Measurements from ENCODE around the gene HDAC7. TPM values are rescaled to one million over a fixed set of nuclear protein-coding genes. Genes with fewer than 3 reads are reported as not detected.

The HDAC7 gene
- total RNA-seq, 1 experiment from 2014 or later: 44.2 TPM

- H3K27ac ChIP-seq (ENCODE audit: low read length): no peak overlapping the region
- ChIA-PET CTCF (no interaction called here), POLR2A (ENCODE audit: unreplicated experiment) (no interaction called here)
- TF ChIP-seq CTCF (conservative IDR thresholded peaks at IDR 0.05; ENCODE audit: low read depth, low read length) (no peak), EZH2phosphoT487 (IDR thresholded peaks at IDR 0.05; ENCODE audit: borderline replicate concordance, low read length) (no peak), EZH2 (IDR thresholded peaks at IDR 0.05; ENCODE audit: low read length, unreplicated experiment) (no peak)
- peaks cover 4% of the 10 kb centered on the region for H3F3A ChIP-seq (ENCODE audit: low read length, unreplicated experiment)
- no peaks in the 10 kb centered on the region for H3K4me1 ChIP-seq (ENCODE audit: insufficient read depth, low read length)
- no peaks in the 10 kb centered on the region for H3K9me2 ChIP-seq (replicated peaks; ENCODE audit: low read length)
- H3K4me2 ChIP-seq (ENCODE audit: low read length): no peak overlapping the region
- no peaks in the 10 kb centered on the region for H4K20me1 ChIP-seq (ENCODE audit: low read length)
- no peaks in the 10 kb centered on the region for H3K27me3 ChIP-seq (ENCODE audit: low read length)
- H3K4me3 ChIP-seq (ENCODE audit: low read length): no peak overlapping the region
- H3K9ac ChIP-seq (ENCODE audit: low read length): no peak overlapping the region
- no peak overlapping the region for H2AFZ ChIP-seq (ENCODE audit: low read length)
- peaks cover 48% of the 10 kb centered on the region for H3K36me3 ChIP-seq (ENCODE audit: low read depth, low read length)
- BruUV-seq (replicated peaks): no TSS peak
- ATAC-seq: no peak
- intact Hi-C loops (cut with micrococcal nuclease): no loop called here
- H3K9me3 ChIP-seq (ENCODE audit: low read length): no peaks in the 10 kb centered on the region
- DNase-seq: no peak
- H3K79me2 ChIP-seq (ENCODE audit: low read length): no peaks in the 10 kb centered on the region
Observed at GRCh38 chr12:47783821-47784819, 35.6 kb downstream of the HDAC7 start.

DNA sequence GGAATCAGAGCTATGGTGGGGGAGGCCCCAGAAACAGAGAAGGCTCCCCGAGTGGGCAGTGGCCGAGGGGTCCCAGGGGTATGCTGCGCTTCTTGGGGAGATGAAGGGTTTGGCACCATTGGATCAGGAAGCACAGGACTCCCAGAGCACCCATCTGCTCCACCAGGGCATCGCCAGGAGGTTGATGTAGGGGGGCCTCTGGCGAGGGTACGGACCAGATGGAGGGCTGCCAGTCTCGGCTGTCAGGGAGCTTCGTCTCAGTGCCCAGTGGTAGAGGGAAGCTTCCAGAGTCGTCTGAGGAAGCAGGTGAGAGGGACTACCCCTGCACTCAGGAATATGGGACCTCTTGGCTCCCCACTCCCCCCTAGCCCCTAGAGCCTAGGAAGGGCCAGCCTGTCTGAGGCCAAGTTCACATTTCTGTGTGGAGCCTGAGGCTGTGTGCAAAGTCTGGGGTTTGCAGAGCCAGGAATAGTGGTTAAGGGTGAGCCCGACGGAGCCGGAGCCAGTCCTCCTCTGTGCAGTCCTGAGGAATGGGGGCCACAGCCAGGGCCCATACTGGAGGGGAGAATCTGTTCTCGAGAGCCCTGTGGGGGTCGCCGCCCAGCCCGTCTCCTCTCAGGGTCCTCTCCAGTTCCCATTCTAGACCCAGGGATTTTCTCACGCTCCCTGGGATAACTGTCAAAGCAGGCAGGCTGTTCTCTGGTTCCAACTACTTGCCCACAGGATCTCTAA, 36.5 kb downstream of the HDAC7 start:
- Histone ChIP-seq H3F3A (ENCODE audit: low read length, unreplicated experiment) (peaks cover 4% of the 10 kb centered on the region), H3K9me3 (ENCODE audit: low read length) (no peaks in the 10 kb centered on the region), H3K9me2 (replicated peaks; ENCODE audit: low read length) (no peaks in the 10 kb centered on the region), H3K9ac (ENCODE audit: low read length) (no peak overlapping the region), H3K27me3 (ENCODE audit: low read length) (no peaks in the 10 kb centered on the region), H4K20me1 (ENCODE audit: low read length) (no peaks in the 10 kb centered on the region), H3K79me2 (ENCODE audit: low read length) (no peaks in the 10 kb centered on the region), H3K4me2 (ENCODE audit: low read length) (no peak overlapping the region), H3K36me3 (ENCODE audit: low read depth, low read length) (peaks cover 41% of the 10 kb centered on the region), H3K4me3 (ENCODE audit: low read length) (no peak overlapping the region), H3K27ac (ENCODE audit: low read length) (no peak overlapping the region), H3K4me1 (ENCODE audit: insufficient read depth, low read length) (no peaks in the 10 kb centered on the region), H2AFZ (ENCODE audit: low read length) (no peak overlapping the region)
- BruUV-seq (replicated peaks): TSS peak; percentile 5
- TF ChIP-seq CTCF (conservative IDR thresholded peaks at IDR 0.05; ENCODE audit: low read depth, low read length) (no peak), EZH2phosphoT487 (IDR thresholded peaks at IDR 0.05; ENCODE audit: borderline replicate concordance, low read length) (no peak), EZH2 (IDR thresholded peaks at IDR 0.05; ENCODE audit: low read length, unreplicated experiment) (no peak)
- DNase-seq: no peak
- ChIA-PET CTCF (no interaction called here), POLR2A (ENCODE audit: unreplicated experiment) (no interaction called here)
- no peak for ATAC-seq
- intact Hi-C loops (cut with micrococcal nuclease): no loop called here

Data from PC-3 (cell line).